ENCODE results near the gene MFGE8. TPM values are rescaled to one million over a fixed set of nuclear protein-coding genes. Genes with fewer than 3 reads are reported as not detected.

Gene MFGE8
- total and polyA plus RNA-seq, 9 of the 15 experiments (the other 6 are each of a cell fraction or from before 2014, with no cell fraction given) = 2.3 to 142 (median 62.3) TPM

DNA sequence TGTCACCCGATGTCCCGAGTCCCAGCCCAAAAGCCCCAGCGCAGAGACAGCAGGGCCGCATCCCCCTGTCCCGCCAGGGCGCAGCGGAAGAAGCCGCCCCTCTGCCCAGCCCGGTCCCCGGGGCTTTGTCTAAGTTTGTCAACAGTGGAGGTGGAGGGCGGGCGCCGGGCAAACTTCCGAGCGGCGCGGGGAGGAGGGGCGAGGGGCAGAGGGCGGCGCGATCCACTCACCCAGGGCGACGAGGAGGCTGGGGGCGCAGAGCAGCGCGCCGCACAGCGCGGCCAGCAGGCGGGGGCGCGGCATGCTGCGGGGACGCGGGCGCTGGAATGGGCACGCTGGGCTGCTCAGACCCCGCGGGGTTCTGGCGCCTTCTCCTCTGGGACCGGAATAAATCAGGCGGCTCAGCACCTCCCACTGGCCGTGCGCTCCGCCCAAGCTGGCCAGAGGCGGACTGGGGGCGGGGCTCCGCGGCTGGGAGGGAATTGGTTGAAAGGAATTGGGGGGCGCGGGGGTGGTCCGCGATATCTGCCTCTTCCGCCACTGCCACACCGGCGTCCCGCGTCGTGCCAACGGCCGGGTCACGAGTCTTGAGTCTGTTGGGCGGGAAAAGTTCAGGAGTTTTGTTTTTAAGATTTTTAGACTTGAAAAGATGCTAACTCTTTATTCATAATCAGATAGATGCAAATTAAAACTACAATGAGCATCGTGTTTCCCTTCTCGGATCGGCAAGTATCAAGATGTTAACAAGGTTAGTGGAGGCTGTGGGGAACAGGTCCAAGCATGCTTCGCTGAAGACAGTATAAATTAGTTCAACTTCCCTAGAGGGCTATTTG is at the start of gene MFGE8 (continued):
- TF ChIP-seq, protein P1, sequence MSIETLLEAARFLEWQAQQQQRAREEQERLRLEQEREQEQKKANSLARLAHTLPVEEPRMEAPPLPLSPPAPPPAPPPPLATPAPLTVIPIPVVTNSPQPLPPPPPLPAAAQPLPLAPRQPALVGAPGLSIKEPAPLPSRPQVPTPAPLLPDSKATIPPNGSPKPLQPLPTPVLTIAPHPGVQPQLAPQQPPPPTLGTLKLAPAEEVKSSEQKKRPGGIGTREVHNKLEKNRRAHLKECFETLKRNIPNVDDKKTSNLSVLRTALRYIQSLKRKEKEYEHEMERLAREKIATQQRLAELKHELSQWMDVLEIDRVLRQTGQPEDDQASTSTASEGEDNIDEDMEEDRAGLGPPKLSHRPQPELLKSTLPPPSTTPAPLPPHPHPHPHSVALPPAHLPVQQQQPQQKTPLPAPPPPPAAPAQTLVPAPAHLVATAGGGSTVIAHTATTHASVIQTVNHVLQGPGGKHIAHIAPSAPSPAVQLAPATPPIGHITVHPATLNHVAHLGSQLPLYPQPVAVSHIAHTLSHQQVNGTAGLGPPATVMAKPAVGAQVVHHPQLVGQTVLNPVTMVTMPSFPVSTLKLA (conservative IDR thresholded peaks at IDR 0.05) = peak in 1 of 2 experiments; percentile 70; a peak in 2 of 4 replicates
- TF ChIP-seq NCOA4 (IDR thresholded peaks at IDR 0.05; ENCODE audit: partially characterized antibody) = no peak
- no peak for TF ChIP-seq MEF2A (IDR thresholded peaks at IDR 0.05; ENCODE audit: control insufficient read depth, low read depth, low read length)
- TF ChIP-seq, protein P2, sequence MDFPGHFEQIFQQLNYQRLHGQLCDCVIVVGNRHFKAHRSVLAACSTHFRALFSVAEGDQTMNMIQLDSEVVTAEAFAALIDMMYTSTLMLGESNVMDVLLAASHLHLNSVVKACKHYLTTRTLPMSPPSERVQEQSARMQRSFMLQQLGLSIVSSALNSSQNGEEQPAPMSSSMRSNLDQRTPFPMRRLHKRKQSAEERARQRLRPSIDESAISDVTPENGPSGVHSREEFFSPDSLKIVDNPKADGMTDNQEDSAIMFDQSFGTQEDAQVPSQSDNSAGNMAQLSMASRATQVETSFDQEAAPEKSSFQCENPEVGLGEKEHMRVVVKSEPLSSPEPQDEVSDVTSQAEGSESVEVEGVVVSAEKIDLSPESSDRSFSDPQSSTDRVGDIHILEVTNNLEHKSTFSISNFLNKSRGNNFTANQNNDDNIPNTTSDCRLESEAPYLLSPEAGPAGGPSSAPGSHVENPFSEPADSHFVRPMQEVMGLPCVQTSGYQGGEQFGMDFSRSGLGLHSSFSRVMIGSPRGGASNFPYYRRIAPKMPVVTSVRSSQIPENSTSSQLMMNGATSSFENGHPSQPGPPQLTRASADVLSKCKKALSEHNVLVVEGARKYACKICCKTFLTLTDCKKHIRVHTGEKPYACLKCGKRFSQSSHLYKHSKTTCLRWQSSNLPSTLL (IDR thresholded peaks at IDR 0.05) = no peak
- no peak for TF ChIP-seq RHOXF2B (CRISPR knock-in tag; conservative IDR thresholded peaks at IDR 0.05)
- TF ChIP-seq PML (IDR thresholded peaks at IDR 0.05; ENCODE audit: low read length) = 0 out of 2 replicates have a peak, but pooled peaks have one; percentile 18
- peak; percentile 57 for TF ChIP-seq CXXC5 (CRISPR knock-in tag; IDR thresholded peaks at IDR 0.05)
- peak; percentile 94 for TF ChIP-seq KDM5B (IDR thresholded peaks at IDR 0.05; ENCODE audit: insufficient replicate concordance, low read depth, low read length)
- TF ChIP-seq, protein P3, sequence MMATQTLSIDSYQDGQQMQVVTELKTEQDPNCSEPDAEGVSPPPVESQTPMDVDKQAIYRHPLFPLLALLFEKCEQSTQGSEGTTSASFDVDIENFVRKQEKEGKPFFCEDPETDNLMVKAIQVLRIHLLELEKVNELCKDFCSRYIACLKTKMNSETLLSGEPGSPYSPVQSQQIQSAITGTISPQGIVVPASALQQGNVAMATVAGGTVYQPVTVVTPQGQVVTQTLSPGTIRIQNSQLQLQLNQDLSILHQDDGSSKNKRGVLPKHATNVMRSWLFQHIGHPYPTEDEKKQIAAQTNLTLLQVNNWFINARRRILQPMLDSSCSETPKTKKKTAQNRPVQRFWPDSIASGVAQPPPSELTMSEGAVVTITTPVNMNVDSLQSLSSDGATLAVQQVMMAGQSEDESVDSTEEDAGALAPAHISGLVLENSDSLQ (IDR thresholded peaks at IDR 0.05) = peak; percentile 60; the same call in 1 of the 2 replicates
- TF ChIP-seq PHTF2 (CRISPR knock-in tag; IDR thresholded peaks at IDR 0.05) = no peak
- TF ChIP-seq ZFX (CRISPR knock-in tag; IDR thresholded peaks at IDR 0.05) = peak; percentile 59; the same call in 1 of the 2 replicates
- TF ChIP-seq PURB (CRISPR knock-in tag; IDR thresholded peaks at IDR 0.05; ENCODE audit: low read depth) = no peak
- TF ChIP-seq BMI1 (IDR thresholded peaks at IDR 0.05; ENCODE audit: low read length) = no peak
- TF ChIP-seq C11orf30 (IDR thresholded peaks at IDR 0.05; ENCODE audit: low read depth) = no peak
- TF ChIP-seq ZNF316 (IDR thresholded peaks at IDR 0.05) = no peak
- no peak for TF ChIP-seq ZNF764 (CRISPR knock-in tag; IDR thresholded peaks at IDR 0.05; ENCODE audit: low read depth)
- TF ChIP-seq, protein P4, sequence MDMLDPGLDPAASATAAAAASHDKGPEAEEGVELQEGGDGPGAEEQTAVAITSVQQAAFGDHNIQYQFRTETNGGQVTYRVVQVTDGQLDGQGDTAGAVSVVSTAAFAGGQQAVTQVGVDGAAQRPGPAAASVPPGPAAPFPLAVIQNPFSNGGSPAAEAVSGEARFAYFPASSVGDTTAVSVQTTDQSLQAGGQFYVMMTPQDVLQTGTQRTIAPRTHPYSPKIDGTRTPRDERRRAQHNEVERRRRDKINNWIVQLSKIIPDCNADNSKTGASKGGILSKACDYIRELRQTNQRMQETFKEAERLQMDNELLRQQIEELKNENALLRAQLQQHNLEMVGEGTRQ (CRISPR knock-in tag; IDR thresholded peaks at IDR 0.05) = no peak
- TF ChIP-seq GATAD2B (IDR thresholded peaks at IDR 0.05; ENCODE audit: borderline replicate concordance) = no peak
- TF ChIP-seq CBFA2T3 (IDR thresholded peaks at IDR 0.05) = 0 out of 2 replicates have a peak, but pooled peaks have one; percentile 12
- TF ChIP-seq, protein P5, sequence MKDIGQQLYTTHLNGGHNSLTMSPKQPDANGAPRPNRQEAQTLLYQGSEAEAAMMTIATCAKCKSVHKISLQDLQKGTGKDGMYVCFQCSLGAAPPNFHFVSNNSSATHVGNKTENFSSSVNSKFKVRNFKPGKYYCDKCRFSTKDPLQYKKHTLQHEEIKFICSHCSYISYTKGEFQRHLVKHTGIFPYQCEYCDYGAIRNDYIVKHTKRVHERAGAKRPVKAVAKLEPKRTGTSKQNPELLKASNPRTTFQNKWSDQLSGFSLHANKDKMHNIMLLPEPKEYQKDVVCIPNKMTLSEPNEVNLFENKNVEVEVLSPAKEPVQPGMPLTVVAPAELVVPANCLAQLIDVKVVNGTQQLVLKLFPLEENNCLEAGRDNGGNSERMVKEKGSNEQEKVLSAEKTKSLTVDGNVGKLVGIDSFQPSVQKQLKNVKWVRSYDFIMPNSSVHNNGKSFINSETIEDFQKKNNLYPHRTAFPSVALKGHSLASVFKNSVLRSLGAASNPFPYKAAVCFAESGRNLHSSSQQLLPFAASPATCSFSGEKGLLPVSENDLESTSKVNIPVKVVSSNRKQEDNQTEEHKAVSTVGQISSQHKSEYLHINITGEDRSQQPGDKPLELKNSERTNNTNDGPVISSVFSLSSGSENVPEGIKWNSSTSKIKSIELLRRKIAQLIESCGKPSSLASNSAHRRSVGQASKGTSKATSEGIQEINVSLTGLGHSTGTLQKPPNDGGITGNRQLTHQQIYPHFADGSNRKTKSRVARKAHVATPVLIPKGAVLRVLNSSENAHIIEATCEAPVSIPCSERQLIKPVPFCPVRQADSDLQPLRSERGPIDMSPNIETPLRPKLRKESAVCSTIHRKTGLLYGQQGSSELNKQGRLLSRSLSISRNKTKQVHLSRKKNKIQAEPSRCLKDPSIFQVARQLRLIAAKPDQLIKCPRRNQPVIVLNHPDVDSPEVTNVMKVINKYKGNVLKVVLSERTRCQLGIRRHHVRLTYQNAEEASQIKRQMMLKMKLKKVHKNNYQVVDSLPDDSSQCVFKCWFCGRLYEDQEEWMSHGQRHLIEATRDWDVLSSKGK (CRISPR knock-in tag; IDR thresholded peaks at IDR 0.05) = no peak

Data from K562 (cell line).